Gastrocnemius medialis (tissue), 4 donors: ENCODE results near the gene CD34. TPM values are rescaled to one million over a fixed set of nuclear protein-coding genes. Genes with fewer than 3 reads are reported as not detected.

Experiments
- ATAC-seq, 2 donors: fragments of 150-250 bp; one replicate each; pipeline ENCODE4 v1.9.1; 2016
- DNase-seq, 2 donors: peaks; one replicate each; pipeline ENCODE4 v3.0.0-alpha.2; 2019
- H3K27ac ChIP-seq, 4 donors: fragments of 200-600 bp; sonication (generic); 1 replicate in 1 of 4; 2 replicates in 3 of 4; pipeline ENCODE4 v1.5.1; 2016 to 2018; ENCODE audit warnings: mild to moderate bottlenecking in 2 of 4, moderate library complexity in 1 of 4
- H3K27me3 ChIP-seq, 3 donors: fragments of 200-600 bp; sonication (generic) in 2 of 3; 1 replicate in 1 of 3; 2 replicates in 2 of 3; pipeline versions ENCODE4 v1.5.1 to v1.6.0; 2016 to 2019; ENCODE audit warnings: mild to moderate bottlenecking in 1 of 3, moderate library complexity in 1 of 3
- H3K36me3 ChIP-seq, 2 donors: fragments of 200-600 bp; sonication (generic) in 1 of 2; one replicate each; pipeline ENCODE4 v1.5.1; 2017 to 2018
- H3K4me1 ChIP-seq, 2 donors: fragments of 200-600 bp; sonication (generic) in 1 of 2; one replicate each; pipeline ENCODE4 v1.5.1; 2016 to 2017; ENCODE audit warnings: mild to moderate bottlenecking in 2 of 2
- H3K4me3 ChIP-seq, 4 donors: fragments of 200-600 bp; sonication (generic) in 3 of 4; 1 replicate in 1 of 4; 2 replicates in 3 of 4; pipeline ENCODE4 v1.5.1; 2016 to 2019; ENCODE audit warnings: mild to moderate bottlenecking in 2 of 4
- H3K9me3 ChIP-seq, 3 donors: fragments of 200-600 bp; sonication (generic) in 2 of 3; 1 replicate in 1 of 3; 2 replicates in 2 of 3; pipeline ENCODE4 v1.5.1; 2016 to 2019
- POLR2A ChIP-seq, 2 donors: fragments of 450-650 bp; IDR thresholded peaks; one replicate each; pipeline ENCODE4 v1.6.1; 2017; ENCODE audit warnings: antibody characterized with exemption in 2 of 2, mild to moderate bottlenecking in 2 of 2, moderate library complexity in 2 of 2
- in situ Hi-C, 4 donors: fragments of 200-750 bp; cut with MboI; loops; one replicate each; pipeline versions ENCODE4 v1.15.0 to v1.8.0; 2017; ENCODE audit warnings: low sequenced_read_pairs in 4 of 4
- intact Hi-C: fragments of 100-400 bp; cut with DNase I; formaldehyde crosslinking; loops from one replicate; pipeline ENCODE4 v1.15.1; 2023; ENCODE audit warnings: low total_unique reads
- total RNA-seq, 4 donors: library from RNA; depleted of rRNA; stranded (reverse); fragments of >200 nt; gene quantifications; one replicate each; pipeline versions ENCODE4 v1.1.0 to v1.2.3, GENCODE V29; 2016
- TF ChIP-seq, protein P1 (sequence below), 5 experiments: fragments of 450-650 bp in 3 of 5; fragments of 200-600 bp in 2 of 5; sonication (generic) in 2 of 5; IDR thresholded peaks in 4 of 5; conservative IDR thresholded peaks in 1 of 5; 1 replicate in 4 of 5; 2 replicates in 1 of 5; pipeline ENCODE4 v1.5.1; 2016 to 2019; ENCODE audit warnings: antibody characterized with exemption in 5 of 5, mild to moderate bottlenecking in 3 of 5, moderate library complexity in 3 of 5

Gene CD34
- total RNA-seq, 4 donors from 2014 or later: 13.6 to 31.7 (median 20.7) TPM

- Histone ChIP-seq H3K9me3 (peaks cover 0 to 3% (median 0%) of the 10 kb centered on the region in 3 donors), H3K4me3 (peak overlapping the region; percentile 66 to 73 (median 68)), H3K27me3 (no peaks in the 10 kb centered on the region), H3K4me1 (peaks cover 39 to 49% of the 10 kb centered on the region in 2 donors), H3K36me3 (no peaks in the 10 kb centered on the region), H3K27ac (peak overlapping the region; percentile 86 to 97 (median 94))
- TF ChIP-seq POLR2A (IDR thresholded peaks at IDR 0.05): no peak
- TF ChIP-seq, protein P1, sequence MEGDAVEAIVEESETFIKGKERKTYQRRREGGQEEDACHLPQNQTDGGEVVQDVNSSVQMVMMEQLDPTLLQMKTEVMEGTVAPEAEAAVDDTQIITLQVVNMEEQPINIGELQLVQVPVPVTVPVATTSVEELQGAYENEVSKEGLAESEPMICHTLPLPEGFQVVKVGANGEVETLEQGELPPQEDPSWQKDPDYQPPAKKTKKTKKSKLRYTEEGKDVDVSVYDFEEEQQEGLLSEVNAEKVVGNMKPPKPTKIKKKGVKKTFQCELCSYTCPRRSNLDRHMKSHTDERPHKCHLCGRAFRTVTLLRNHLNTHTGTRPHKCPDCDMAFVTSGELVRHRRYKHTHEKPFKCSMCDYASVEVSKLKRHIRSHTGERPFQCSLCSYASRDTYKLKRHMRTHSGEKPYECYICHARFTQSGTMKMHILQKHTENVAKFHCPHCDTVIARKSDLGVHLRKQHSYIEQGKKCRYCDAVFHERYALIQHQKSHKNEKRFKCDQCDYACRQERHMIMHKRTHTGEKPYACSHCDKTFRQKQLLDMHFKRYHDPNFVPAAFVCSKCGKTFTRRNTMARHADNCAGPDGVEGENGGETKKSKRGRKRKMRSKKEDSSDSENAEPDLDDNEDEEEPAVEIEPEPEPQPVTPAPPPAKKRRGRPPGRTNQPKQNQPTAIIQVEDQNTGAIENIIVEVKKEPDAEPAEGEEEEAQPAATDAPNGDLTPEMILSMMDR (IDR thresholded peaks at IDR 0.05 in 4 of 5, conservative IDR thresholded peaks at IDR 0.05 in 1 of 5): no peak
- in situ Hi-C loops (loop anchor here in 3 of 4 donors (5.0 to 10.0 kb wide), 2 partner anchors 54 to 56 kb away; no protein-coding TSS in a partner anchor), intact Hi-C loops (no loop called here)
- DNase-seq (no peak), ATAC-seq (no peak)
Observed at GRCh38 chr1:207958376-207959139, 47.6 kb upstream of the CD34 start.

DNA sequence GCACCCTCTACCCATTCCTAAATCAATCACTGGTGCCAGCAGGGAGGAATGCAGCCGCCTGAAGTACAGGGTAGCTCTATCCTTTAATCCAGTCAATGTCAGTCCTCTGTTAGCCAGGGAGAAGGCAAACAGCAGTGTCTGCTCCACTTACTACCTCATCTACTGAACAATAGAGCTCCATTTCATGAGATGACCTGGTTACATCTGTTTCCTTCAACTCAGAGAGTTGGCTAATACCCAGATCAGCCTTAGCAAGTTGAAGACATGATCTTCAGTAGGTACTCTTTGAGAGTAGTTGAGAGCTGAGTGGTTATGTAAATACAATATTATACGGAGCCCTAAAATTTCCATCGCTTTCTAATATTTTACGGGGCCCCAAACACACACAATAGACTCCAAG, 46.1 kb upstream of the CD34 start:
- in situ Hi-C loops (loop anchor here in 3 of 4 donors (5.0 to 10.0 kb wide), 2 partner anchors 52 to 55 kb away; no protein-coding TSS in a partner anchor), intact Hi-C loops (no loop called here)
- Histone ChIP-seq H3K36me3 (no peaks in the 10 kb centered on the region), H3K4me3 (no peak overlapping the region), H3K9me3 (peaks cover 0 to 3% (median 0%) of the 10 kb centered on the region in 3 donors), H3K4me1 (peaks cover 30 to 37% of the 10 kb centered on the region in 2 donors), H3K27ac (peak overlapping the region in 3 of 4 donors; percentile 1 to 24 (median 6)), H3K27me3 (no peaks in the 10 kb centered on the region)
- ATAC-seq: no peak
- DNase-seq: no peak
- TF ChIP-seq POLR2A (IDR thresholded peaks at IDR 0.05): no peak
- TF ChIP-seq, protein P1 (IDR thresholded peaks at IDR 0.05 in 4 of 5, conservative IDR thresholded peaks at IDR 0.05 in 1 of 5): no peak

- Histone ChIP-seq H3K9me3 (peaks cover 0 to 3% (median 0%) of the 10 kb centered on the region in 3 donors), H3K27ac (no peak overlapping the region), H3K4me3 (no peak overlapping the region), H3K4me1 (peaks cover 6 to 10% of the 10 kb centered on the region in 2 donors), H3K36me3 (no peaks in the 10 kb centered on the region), H3K27me3 (no peaks in the 10 kb centered on the region)
- in situ Hi-C loops: loop anchor here in 2 of 4 donors (10.0 kb wide), 1 partner anchor 49 kb away; no protein-coding TSS in a partner anchor
- DNase-seq (no peak), ATAC-seq (no peak)
- TF ChIP-seq, protein P1 (IDR thresholded peaks at IDR 0.05 in 4 of 5, conservative IDR thresholded peaks at IDR 0.05 in 1 of 5): no peak
- TF ChIP-seq POLR2A (IDR thresholded peaks at IDR 0.05): no peak
- intact Hi-C loops: no loop called here
Observed at GRCh38 chr1:207954104-207954503, 43.2 kb upstream of the CD34 start.

DNA sequence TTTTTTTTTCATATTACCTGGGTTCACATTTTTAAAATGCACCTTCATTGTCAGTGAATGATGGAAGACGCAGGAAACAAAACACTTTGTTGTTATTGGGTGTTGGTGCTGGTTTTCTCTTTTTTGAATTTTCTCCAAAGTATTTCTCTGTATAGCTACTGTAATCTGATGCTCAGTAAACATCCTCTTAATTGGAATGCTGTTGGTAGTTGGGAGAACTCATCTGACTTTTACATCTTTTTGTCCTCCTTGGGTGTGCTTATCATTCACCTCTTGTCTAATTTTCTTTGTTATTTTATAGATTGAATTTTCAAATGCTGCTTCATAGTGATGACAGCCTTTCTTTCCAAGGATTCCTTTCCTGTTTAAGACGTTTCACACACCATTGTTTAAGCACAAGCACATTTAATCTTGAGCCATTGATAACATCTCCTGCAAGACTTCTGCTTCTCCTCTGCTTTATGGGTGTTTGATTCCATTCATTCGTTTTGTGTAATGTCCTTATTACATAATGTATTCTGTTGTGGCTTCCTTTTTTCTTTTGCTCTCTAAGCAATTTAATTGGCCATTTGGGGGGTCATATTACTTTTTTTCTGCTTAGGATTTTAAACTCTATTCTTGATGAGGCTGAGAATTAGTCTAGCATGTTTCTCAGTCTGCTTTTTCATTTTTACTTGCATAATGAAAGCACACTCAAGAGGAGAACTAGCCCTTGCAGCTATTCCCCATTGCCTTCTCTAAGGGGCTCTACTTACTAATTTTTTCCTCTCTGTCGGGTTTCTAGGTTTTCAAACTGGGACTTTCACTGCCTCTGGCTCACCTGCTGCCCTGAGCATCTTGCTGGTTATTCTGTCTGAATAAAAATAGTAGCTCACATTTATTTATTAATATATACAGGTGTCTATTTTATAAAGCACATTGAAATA, 42.0 kb upstream of the CD34 start:
- intact Hi-C loops: no loop called here
- DNase-seq (no peak), ATAC-seq (no peak)
- no peak for TF ChIP-seq POLR2A (IDR thresholded peaks at IDR 0.05)
- TF ChIP-seq, protein P1 (IDR thresholded peaks at IDR 0.05 in 4 of 5, conservative IDR thresholded peaks at IDR 0.05 in 1 of 5): no peak
- H3K4me1 ChIP-seq: no peaks in the 10 kb centered on the region
- no peak overlapping the region for H3K27ac ChIP-seq
- in situ Hi-C loops: loop anchor here in 2 of 4 donors (10.0 kb wide), 1 partner anchor 48 kb away; no protein-coding TSS in a partner anchor
- no peaks in the 10 kb centered on the region for H3K36me3 ChIP-seq
- no peaks in the 10 kb centered on the region for H3K27me3 ChIP-seq
- peaks cover 0 to 3% (median 0%) of the 10 kb centered on the region in 3 donors for H3K9me3 ChIP-seq
- no peak overlapping the region for H3K4me3 ChIP-seq
